A549 (cell line): ENCODE results near the gene SPSB1. TPM values are rescaled to one million over a fixed set of nuclear protein-coding genes. Genes with fewer than 3 reads are reported as not detected.

Experiments
- ATAC-seq, 2 experiments: fragments of 200-7000 bp in 1 of 2; fragments of >200 bp in 1 of 2; cut with Nextera tagmentation in 1 of 2; cut with Tn5 transposase in 1 of 2; 3 replicates each; pipeline versions ENCODE4 v1.8.0 to v1.9.1; 2018 to 2020; ENCODE audit warnings: mild to moderate bottlenecking in 1 of 2, moderate library complexity in 1 of 2
- CTCF ChIA-PET: fragments of 300-600 bp; sonication (Branson Sonifier 250); formaldehyde crosslinking; extraction: SDS; loops from one replicate; lab custom pipeline; 2021; ENCODE audit warnings: antibody characterized with exemption, inconsistent platforms; lab: Yijun Ruan, JAX
- POLR2A ChIA-PET: fragments of 350-600 bp; formaldehyde crosslinking; extraction: SDS; loops from one replicate; lab custom pipeline; 2021; ENCODE audit warnings: antibody characterized with exemption, inconsistent platforms; lab: Yijun Ruan, JAX
- DNase-seq, 2 experiments: peaks; one replicate each; pipeline versions ENCODE4 v3.0.0 to v3.0.0-alpha.2; 2011 to 2016; ENCODE audit warnings: low read depth in 1 of 2, low spot score in 1 of 2
- FAIRE-seq: peaks from 2 replicates; lab custom pipeline; 2011; peaks lifted over from hg19 to GRCh38; lab: Jason Lieb, UNC
- H3K27ac ChIP-seq, 2 experiments: fragments of >200 bp; sonication (Bioruptor Twin); formaldehyde crosslinking; 3 replicates each; pipeline ENCODE4 v1.5.1; 2016 to 2017
- H3K4me1 ChIP-seq: fragments of >200 bp; sonication (Bioruptor Twin); formaldehyde crosslinking; 3 replicates; pipeline ENCODE4 v1.6.1; 2016
- H3K4me2 ChIP-seq: fragments of >200 bp; sonication (Bioruptor Twin); formaldehyde crosslinking; 3 replicates; pipeline ENCODE4 v1.6.1; 2016
- H3K4me3 ChIP-seq: fragments of >200 bp; sonication (Bioruptor Twin); formaldehyde crosslinking; 3 replicates; pipeline ENCODE4 v1.5.1; 2016
- H3K9me3 ChIP-seq: fragments of >200 bp; sonication (Bioruptor Twin); formaldehyde crosslinking; 3 replicates; pipeline ENCODE4 v1.6.1; 2016
- ATOH8 ChIP-seq: fragments of 250-450 bp; sonication (Bioruptor Pico); IDR thresholded peaks from 2 replicates; pipeline ENCODE4 v1.5.0; 2020; ENCODE audit warnings: low read depth, mild to moderate bottlenecking, moderate library complexity
- BHLHE40 ChIP-seq: IDR thresholded peaks from 2 replicates; pipeline ENCODE4 v1.6.1; 2012; ENCODE audit warnings: low read depth, low read length, inconsistent platforms
- CBX2 ChIP-seq: fragments of 200-600 bp; sonication (generic); IDR thresholded peaks from 2 replicates; pipeline ENCODE4 v1.6.1; 2016; ENCODE audit warnings: low read depth, mild to moderate bottlenecking, borderline replicate concordance
- CBX8 ChIP-seq: fragments of 200-600 bp; sonication (generic); IDR thresholded peaks from 2 replicates; pipeline ENCODE4 v1.6.1; 2016
- CTCF ChIP-seq: fragments of >200 bp; sonication (Bioruptor Twin); formaldehyde crosslinking; IDR thresholded peaks from 3 replicates; pipeline ENCODE4 v1.5.1; 2016
- E2F6 ChIP-seq: IDR thresholded peaks from 2 replicates; pipeline ENCODE4 v1.6.1; 2012; ENCODE audit warnings: low read depth, borderline replicate concordance
- ELK1 ChIP-seq: fragments of 150-350 bp; IDR thresholded peaks from 2 replicates; pipeline ENCODE4 v1.6.1; 2014; ENCODE audit warnings: low read depth, mild to moderate bottlenecking, low read length
- EP300 ChIP-seq, 2 experiments: fragments of >200 bp; sonication (Bioruptor Twin); formaldehyde crosslinking; IDR thresholded peaks; 2 replicates in 1 of 2; 3 replicates in 1 of 2; pipeline ENCODE4 v1.6.1; 2016 to 2017
- ESRRA ChIP-seq: fragments of 150-350 bp; IDR thresholded peaks from 2 replicates; pipeline ENCODE4 v1.6.1; 2014; ENCODE audit warnings: mild to moderate bottlenecking, low read length, borderline replicate concordance
- HMGXB4 ChIP-seq: fragments of 250-450 bp; sonication (Bioruptor Pico); IDR thresholded peaks from 2 replicates; pipeline ENCODE4 v1.5.0; 2021; ENCODE audit warnings: mild to moderate bottlenecking, moderate library complexity, borderline replicate concordance
- HOXB13 ChIP-seq: fragments of 250-450 bp; sonication (Bioruptor Pico); IDR thresholded peaks from 2 replicates; pipeline ENCODE4 v1.5.0; 2020; ENCODE audit warnings: low read depth, mild to moderate bottlenecking, moderate library complexity
- JUNB ChIP-seq: fragments of >200 bp; sonication (Bioruptor Twin); formaldehyde crosslinking; IDR thresholded peaks from 2 replicates; pipeline ENCODE4 v1.6.1; 2016
- KDM1A ChIP-seq: fragments of 200-600 bp; sonication (generic); IDR thresholded peaks from 2 replicates; pipeline ENCODE4 v1.6.1; 2016; ENCODE audit warnings: low read depth, mild to moderate bottlenecking
- MAFK ChIP-seq: fragments of 450-650 bp; IDR thresholded peaks from 2 replicates; pipeline ENCODE4 v1.6.1; 2014; ENCODE audit not compliant: partially characterized antibody
- MAX ChIP-seq: IDR thresholded peaks from 2 replicates; pipeline ENCODE4 v1.6.1; 2012
- NFE2L2 ChIP-seq: fragments of 150-350 bp; conservative IDR thresholded peaks from 2 replicates; pipeline ENCODE4 v1.6.1; 2014; ENCODE audit warnings: low read length
- NR3C1 ChIP-seq: fragments of >200 bp; sonication (Bioruptor Twin); formaldehyde crosslinking; IDR thresholded peaks from 3 replicates; pipeline ENCODE4 v1.6.1; 2017
- POLR2A ChIP-seq: IDR thresholded peaks from 2 replicates; pipeline ENCODE4 v1.6.1; 2012; ENCODE audit warnings: mild to moderate bottlenecking, low read length
- POLR2AphosphoS2 ChIP-seq: conservative IDR thresholded peaks from 2 replicates; pipeline ENCODE4 v1.6.1; 2012; ENCODE audit warnings: low read length, improper control_type of control experiment, inconsistent platforms
- RAD21 ChIP-seq, 2 experiments: fragments of >200 bp in 1 of 2; sonication (Bioruptor Twin) in 1 of 2; formaldehyde crosslinking in 1 of 2; IDR thresholded peaks in 1 of 2; conservative IDR thresholded peaks in 1 of 2; 2 replicates in 1 of 2; 3 replicates in 1 of 2; pipeline ENCODE4 v1.6.1; 2012 to 2018; ENCODE audit warnings: inconsistent platforms in 1 of 2
- RFX5 ChIP-seq: fragments of 450-650 bp; IDR thresholded peaks from 2 replicates; pipeline ENCODE4 v1.7.1; 2014; ENCODE audit warnings: antibody characterized with exemption, mild to moderate bottlenecking, moderate library complexity
- RNF2 ChIP-seq: fragments of 200-600 bp; sonication (generic); IDR thresholded peaks from 2 replicates; pipeline ENCODE4 v1.6.1; 2016; ENCODE audit warnings: low read depth, mild to moderate bottlenecking, antibody characterized with exemption, moderate library complexity, borderline replicate concordance
- SMC3 ChIP-seq: fragments of >200 bp; sonication (Bioruptor Twin); formaldehyde crosslinking; IDR thresholded peaks from 3 replicates; pipeline ENCODE4 v1.6.1; 2018; ENCODE audit warnings: inconsistent platforms
- SREBF2 ChIP-seq: fragments of 450-650 bp; IDR thresholded peaks from 2 replicates; pipeline ENCODE4 v1.6.1; 2014; ENCODE audit warnings: mild to moderate bottlenecking, moderate library complexity
- TFCP2L1 ChIP-seq: fragments of 250-450 bp; sonication (Bioruptor Pico); IDR thresholded peaks from 2 replicates; pipeline ENCODE4 v1.5.0; 2021; ENCODE audit warnings: mild to moderate bottlenecking
- TP53 ChIP-seq: fragments of 250-450 bp; sonication (Bioruptor Pico); IDR thresholded peaks from 2 replicates; pipeline ENCODE4 v1.5.0; 2021; ENCODE audit warnings: mild to moderate bottlenecking, moderate library complexity
- USF2 ChIP-seq: fragments of 450-650 bp; IDR thresholded peaks from 2 replicates; pipeline ENCODE4 v1.6.1; 2014; ENCODE audit warnings: antibody characterized with exemption
- ZC3H11A ChIP-seq: fragments of 450-650 bp; IDR thresholded peaks from 2 replicates; pipeline ENCODE4 v1.6.1; 2014; ENCODE audit warnings: antibody characterized with exemption, mild to moderate bottlenecking
- ZSCAN20 ChIP-seq: fragments of 250-450 bp; sonication (Bioruptor Pico); IDR thresholded peaks from 2 replicates; pipeline ENCODE4 v1.8.0; 2022; ENCODE audit warnings: mild to moderate bottlenecking, moderate library complexity
- WGBS: methylation state at CpG from one replicate; pipeline ENCODE4 v1.1.6; 2017; ENCODE audit errors: missing lambda C conversion rate; 5-methylcytosine and 5-hydroxymethylcytosine counted together
- polyA plus RNA-seq, 4 experiments: library from polyadenylated mRNA; depleted of rRNA in 3 of 4; stranded (reverse); fragments of >200 nt; fragmentation: RNase III in 1 of 4; extraction: RNeasy Plus Mini Kit Qiagen cat#74134 plus additional on column Dnase treatment in 1 of 4; gene quantifications; 2 replicates in 3 of 4; 3 replicates in 1 of 4; pipeline ENCODE4 v1.2.3, GENCODE V29; 2011 to 2017

Gene SPSB1
- polyA plus RNA-seq, 2 of the 4 experiments (the other 2 are of a cell fraction): 22.3 to 23.7 TPM

- Histone ChIP-seq H3K27ac (no peak overlapping the region), H3K4me1 (no peaks in the 10 kb centered on the region), H3K4me2 (no peak overlapping the region), H3K4me3 (no peak overlapping the region), H3K9me3 (no peaks in the 10 kb centered on the region)
- ChIA-PET POLR2A (no interaction called here), CTCF (interaction anchor here (0.6 to 1.2 kb wide), 3 partner anchors 37 to 95 kb away, joined by 3 read pairs; no protein-coding TSS in a partner anchor)
- ATAC-seq (no peak), FAIRE-seq (no peak), DNase-seq (no peak)
- 88% methylated on average over 12 of the region's 12 CpGs for WGBS
- TF ChIP-seq KDM1A (no peak), POLR2AphosphoS2 (no peak), RFX5 (no peak), USF2 (no peak), SMC3 (no peak), JUNB (no peak), RAD21 (conservative IDR thresholded peaks at IDR 0.05 in 1 of 2, IDR thresholded peaks at IDR 0.05 in 1 of 2) (no peak)
These were observed 69.8 kb downstream of the SPSB1 start for GRCh38 chr1:9362488-9362887.

- Histone ChIP-seq H3K9me3 (no peaks in the 10 kb centered on the region), H3K4me1 (no peaks in the 10 kb centered on the region), H3K27ac (no peak overlapping the region), H3K4me2 (no peak overlapping the region), H3K4me3 (no peak overlapping the region)
- FAIRE-seq (no peak), DNase-seq (no peak), ATAC-seq (no peak)
- no peak for TF ChIP-seq NR3C1
- no peak for TF ChIP-seq BHLHE40
- no peak for TF ChIP-seq CBX2
- no peak for TF ChIP-seq HMGXB4 (CRISPR knock-in tag)
- no peak for TF ChIP-seq MAFK
- no peak for TF ChIP-seq TFCP2L1 (CRISPR knock-in tag)
- TF ChIP-seq ELK1: no peak
- CTCF ChIA-PET: interaction anchor here (0.6 to 1.2 kb wide), 3 partner anchors 36 to 95 kb away, joined by 3 read pairs; no protein-coding TSS in a partner anchor
- POLR2A ChIA-PET: no interaction called here
- WGBS: 93% methylated on average over 8 of the region's 8 CpGs
These were observed 70.4 kb downstream of the SPSB1 start for GRCh38 chr1:9363061-9363471.

- FAIRE-seq (no peak), DNase-seq (no peak), ATAC-seq (0 out of 6 replicates have a peak, but pooled peaks of 1 of the 2 experiments have one; percentile 22)
- 94% methylated on average over 6 of the region's 8 CpGs for WGBS
- no peak overlapping the region for H3K4me2 ChIP-seq
- H3K9me3 ChIP-seq: no peaks in the 10 kb centered on the region
- peak overlapping the region in 1 of 2 experiments; percentile 31; a peak in 1 of 6 replicates for H3K27ac ChIP-seq
- no peak overlapping the region for H3K4me3 ChIP-seq
- H3K4me1 ChIP-seq: no peaks in the 10 kb centered on the region
- ChIA-PET POLR2A (no interaction called here), CTCF (interaction anchor here (0.9 to 1.6 kb wide), 3 partner anchors 13 to 114 kb away, joined by 3 to 5 read pairs (median 3); no protein-coding TSS in a partner anchor)
- no peak for TF ChIP-seq CBX2
- TF ChIP-seq TFCP2L1 (CRISPR knock-in tag): no peak
- no peak for TF ChIP-seq SREBF2
- TF ChIP-seq RNF2: no peak
- TF ChIP-seq ZSCAN20 (CRISPR knock-in tag): no peak
- TF ChIP-seq TP53 (CRISPR knock-in tag): no peak
- no peak for TF ChIP-seq HOXB13 (CRISPR knock-in tag)
- no peak for TF ChIP-seq EP300 (IDR thresholded peaks at IDR 0.05)
- TF ChIP-seq NFE2L2: no peak
- TF ChIP-seq CBX8: no peak
- no peak for TF ChIP-seq CTCF
- no peak for TF ChIP-seq RFX5
- no peak for TF ChIP-seq POLR2A
- TF ChIP-seq ZC3H11A: no peak
- no peak for TF ChIP-seq MAX
- no peak for TF ChIP-seq E2F6
- TF ChIP-seq ATOH8 (CRISPR knock-in tag): no peak
- TF ChIP-seq ESRRA: no peak
These were observed 73.6 kb downstream of the SPSB1 start for GRCh38 chr1:9366298-9366697.
